ENCODE measurements around the gene NAB2. TPM values are rescaled to one million over a fixed set of nuclear protein-coding genes. Genes with fewer than 3 reads are reported as not detected.

Gene NAB2
- total RNA-seq, 1 experiment from 2014 or later: 39.4 TPM

- DNase-seq (ENCODE audit: low read depth): no peak
Measured at GRCh38 chr12:57131896-57132744, 43.2 kb downstream of the NAB2 start.

GRCh38 chr12:57133013-57133569, 44.2 kb downstream of the NAB2 start:
- no peak for DNase-seq (ENCODE audit: low read depth)

GRCh38 chr12:57133916-57134315, 45.0 kb downstream of the NAB2 start:
- no peak for DNase-seq (ENCODE audit: low read depth)

GRCh38 chr12:57134949-57135348, 46.0 kb downstream of the NAB2 start:
- DNase-seq (ENCODE audit: low read depth): no peak

GRCh38 chr12:57135527-57136326, 46.8 kb downstream of the NAB2 start:
- DNase-seq (ENCODE audit: low read depth): no peak

GRCh38 chr12:57138526-57139272, 49.8 kb downstream of the NAB2 start:
- no peak for DNase-seq (ENCODE audit: low read depth)

- no peak for DNase-seq (ENCODE audit: low read depth)
Measured at GRCh38 chr12:57139796-57140649, 51.1 kb downstream of the NAB2 start.

- DNase-seq (ENCODE audit: low read depth): no peak
Measured at GRCh38 chr12:57141249-57141648, 52.3 kb downstream of the NAB2 start.

GRCh38 chr12:57142121-57142520, 53.2 kb downstream of the NAB2 start:
- no peak for DNase-seq (ENCODE audit: low read depth)

GRCh38 chr12:57142727-57143126, 53.8 kb downstream of the NAB2 start:
- DNase-seq (ENCODE audit: low read depth): no peak

GRCh38 chr12:57143454-57143853, 54.5 kb downstream of the NAB2 start:
- DNase-seq (ENCODE audit: low read depth): no peak

Other genes with a start within 250 kb of the NAB2 start
- gene SDR9C7, start 154.7 kb upstream of the NAB2 start, total RNA-seq (2014; rRNA removed; shearing (Covaris generic)): not detected in 2 replicates
- 0.11 TPM in 1 of 2 replicates, not detected in the other for gene RDH16, start 131.5 kb upstream of the NAB2 start, total RNA-seq (2014; rRNA removed; shearing (Covaris generic))
- gene ZBTB39, start 82.6 kb upstream of the NAB2 start, total RNA-seq (2014; rRNA removed; shearing (Covaris generic)): 6.7 and 7.5 TPM in 2 replicates
- 0.46 TPM in 1 of 2 replicates, not detected in the other for gene TAC3, start 72.6 kb upstream of the NAB2 start, total RNA-seq (2014; rRNA removed; shearing (Covaris generic))
- gene MYO1A, start 39.0 kb upstream of the NAB2 start, total RNA-seq (2014; rRNA removed; shearing (Covaris generic)): not detected in 2 replicates
- gene NEMP1, start 10.3 kb upstream of the NAB2 start, total RNA-seq (2014; rRNA removed; shearing (Covaris generic)): 26.1 and 34.1 TPM in 2 replicates
- gene STAT6, start 22.2 kb downstream of the NAB2 start, total RNA-seq (2014; rRNA removed; shearing (Covaris generic)): 39.1 and 44.4 TPM in 2 replicates
- 2.8 and 3.9 TPM in 2 replicates for gene LRP1, start 39.4 kb downstream of the NAB2 start, total RNA-seq (2014; rRNA removed; shearing (Covaris generic))
- gene LRP1-AS, start 58.5 kb downstream of the NAB2 start, total RNA-seq (2014; rRNA removed; shearing (Covaris generic)): not detected in 2 replicates
- gene NXPH4, start 127.7 kb downstream of the NAB2 start, total RNA-seq (2014; rRNA removed; shearing (Covaris generic)): 0.33 and 1.7 TPM in 2 replicates
- gene SHMT2, start 140.6 kb downstream of the NAB2 start, total RNA-seq (2014; rRNA removed; shearing (Covaris generic)): 196 and 236 TPM in 2 replicates
- 0.69 TPM in 1 of 2 replicates, not detected in the other for gene STAC3, start 162.1 kb downstream of the NAB2 start, total RNA-seq (2014; rRNA removed; shearing (Covaris generic))